Left ventricle myocardium inferior (tissue), 1 donor: ENCODE measurements around the gene METTL23. TPM values are rescaled to one million over a fixed set of nuclear protein-coding genes. Genes with fewer than 3 reads are reported as not detected.

Source experiments
- DNase-seq: peaks from one replicate; pipeline ENCODE4 v3.0.0-alpha.2; 2020
- H3K27ac ChIP-seq: fragments of 200-600 bp; replicated peaks from 2 replicates; pipeline ENCODE4 v1.8.0; 2021
- H3K27me3 ChIP-seq: fragments of 200-600 bp; 2 replicates; pipeline ENCODE4 v1.8.0; 2021; ENCODE audit warnings: low read depth
- H3K36me3 ChIP-seq: fragments of 200-600 bp; 2 replicates; pipeline ENCODE4 v1.8.0; 2021
- H3K4me1 ChIP-seq: fragments of 200-600 bp; 2 replicates; pipeline ENCODE4 v1.8.0; 2021
- H3K4me3 ChIP-seq: fragments of 200-600 bp; 2 replicates; pipeline ENCODE4 v1.8.0; 2021; ENCODE audit warnings: mild to moderate bottlenecking, moderate library complexity
- H3K9me3 ChIP-seq: fragments of 200-600 bp; replicated peaks from 2 replicates; pipeline ENCODE4 v1.8.0; 2021
- intact Hi-C: fragments of 100-400 bp; cut with micrococcal nuclease; formaldehyde crosslinking; loops from one replicate; pipeline ENCODE4 v1.11.0; 2022
- total RNA-seq: library from RNA; stranded (reverse); fragmentation: NEBNext Ultra II Directional; extraction: Animal tissue kit (Norgen Biotek cat#: 25700); gene quantifications from one replicate; pipeline ENCODE4 v1.2.1, GENCODE V29; 2021
- TF ChIP-seq, protein P1 (sequence below): fragments of 200-600 bp; IDR thresholded peaks from 2 replicates; pipeline ENCODE4 v1.8.0; 2021; ENCODE audit warnings: antibody characterized with exemption, mild to moderate bottlenecking, borderline replicate concordance
- donor health status: DM: no; HTN: yes; CAD: no; lungs with severe emphysema.

METTL23 gene
- total RNA-seq, 1 donor from 2014 or later: 21.0 TPM

- Histone ChIP-seq H3K36me3 (no peaks in the 10 kb centered on the region), H3K27ac (peak overlapping the region; percentile 98), H3K4me1 (peaks cover 93% of the 10 kb centered on the region), H3K27me3 (no peaks in the 10 kb centered on the region), H3K4me3 (peak overlapping the region; percentile 57), H3K9me3 (no peaks in the 10 kb centered on the region)
- intact Hi-C loops: no loop called here
- TF ChIP-seq, protein P1, sequence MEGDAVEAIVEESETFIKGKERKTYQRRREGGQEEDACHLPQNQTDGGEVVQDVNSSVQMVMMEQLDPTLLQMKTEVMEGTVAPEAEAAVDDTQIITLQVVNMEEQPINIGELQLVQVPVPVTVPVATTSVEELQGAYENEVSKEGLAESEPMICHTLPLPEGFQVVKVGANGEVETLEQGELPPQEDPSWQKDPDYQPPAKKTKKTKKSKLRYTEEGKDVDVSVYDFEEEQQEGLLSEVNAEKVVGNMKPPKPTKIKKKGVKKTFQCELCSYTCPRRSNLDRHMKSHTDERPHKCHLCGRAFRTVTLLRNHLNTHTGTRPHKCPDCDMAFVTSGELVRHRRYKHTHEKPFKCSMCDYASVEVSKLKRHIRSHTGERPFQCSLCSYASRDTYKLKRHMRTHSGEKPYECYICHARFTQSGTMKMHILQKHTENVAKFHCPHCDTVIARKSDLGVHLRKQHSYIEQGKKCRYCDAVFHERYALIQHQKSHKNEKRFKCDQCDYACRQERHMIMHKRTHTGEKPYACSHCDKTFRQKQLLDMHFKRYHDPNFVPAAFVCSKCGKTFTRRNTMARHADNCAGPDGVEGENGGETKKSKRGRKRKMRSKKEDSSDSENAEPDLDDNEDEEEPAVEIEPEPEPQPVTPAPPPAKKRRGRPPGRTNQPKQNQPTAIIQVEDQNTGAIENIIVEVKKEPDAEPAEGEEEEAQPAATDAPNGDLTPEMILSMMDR: no peak
- no peak for DNase-seq
These were observed 24.6 kb upstream of the METTL23 start for GRCh38 chr17:76702076-76702475.

DNA sequence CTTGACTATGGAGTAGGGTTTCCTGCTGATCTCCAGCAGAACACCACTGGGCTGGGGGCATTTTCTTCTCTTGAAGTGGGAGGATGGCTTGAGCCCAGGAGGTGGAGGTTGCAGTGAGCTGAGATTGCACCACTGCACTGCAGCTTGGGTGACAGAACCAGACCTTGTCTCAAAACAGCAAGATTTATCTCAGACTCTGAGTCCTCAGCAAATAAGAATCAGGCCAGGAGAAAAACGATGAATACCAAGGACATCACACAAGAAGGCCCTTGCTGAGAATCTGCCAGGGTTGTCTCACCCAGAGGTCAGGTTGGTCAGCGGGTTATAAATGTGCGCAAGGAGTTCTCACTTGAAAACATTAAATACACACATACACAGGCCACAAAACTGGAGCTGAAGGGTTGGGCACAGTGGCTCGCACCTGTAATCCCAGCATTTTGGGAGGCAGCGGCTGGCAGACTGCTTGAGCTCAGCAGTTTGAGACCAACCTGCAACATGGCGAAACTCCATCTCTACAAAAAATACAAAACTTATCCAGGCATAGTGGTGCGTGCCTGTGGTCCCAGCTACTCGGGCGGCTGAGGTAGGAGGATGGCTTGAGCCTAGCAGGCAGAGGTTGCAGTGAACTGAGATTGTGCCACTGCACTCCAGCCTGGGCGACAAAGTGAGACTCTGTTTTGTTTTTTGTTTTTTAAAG, 23.6 kb upstream of the METTL23 start:
- Histone ChIP-seq H3K27ac (peak overlapping the region; percentile 98), H3K4me1 (peaks cover 93% of the 10 kb centered on the region), H3K27me3 (no peaks in the 10 kb centered on the region), H3K36me3 (no peaks in the 10 kb centered on the region), H3K9me3 (no peaks in the 10 kb centered on the region), H3K4me3 (no peak overlapping the region)
- no peak for DNase-seq
- intact Hi-C loops: no loop called here
- TF ChIP-seq, protein P1: no peak

GRCh38 chr17:76704805-76705204, 21.8 kb upstream of the METTL23 start:
- no peak for DNase-seq
- H3K27ac ChIP-seq: peak overlapping the region; percentile 61
- H3K4me3 ChIP-seq: no peak overlapping the region
- no peaks in the 10 kb centered on the region for H3K36me3 ChIP-seq
- no peaks in the 10 kb centered on the region for H3K27me3 ChIP-seq
- intact Hi-C loops: no loop called here
- peaks cover 93% of the 10 kb centered on the region for H3K4me1 ChIP-seq
- TF ChIP-seq, protein P1: no peak
- no peaks in the 10 kb centered on the region for H3K9me3 ChIP-seq

DNA sequence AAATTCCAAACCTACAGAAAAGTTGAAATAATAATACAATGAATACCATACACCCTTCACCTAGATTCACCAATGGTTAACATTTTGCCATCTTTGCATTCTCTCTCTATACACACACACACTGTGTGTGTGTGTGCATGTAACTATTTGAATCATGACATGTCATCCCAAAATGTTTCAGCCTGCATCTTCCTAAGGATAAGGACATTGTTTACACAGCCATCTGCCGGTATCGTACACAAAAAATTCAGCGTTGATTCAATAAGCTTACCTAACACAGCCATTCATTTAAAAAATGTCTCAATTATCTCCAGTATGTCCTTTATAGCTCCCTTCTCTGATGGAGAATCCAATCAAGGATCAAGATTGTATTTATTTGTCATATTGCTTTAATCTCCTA, 19.8 kb upstream of the METTL23 start:
- Histone ChIP-seq H3K4me3 (peak overlapping the region; percentile 83), H3K27me3 (no peaks in the 10 kb centered on the region), H3K27ac (peak overlapping the region; percentile 97), H3K4me1 (peaks cover 88% of the 10 kb centered on the region), H3K9me3 (no peaks in the 10 kb centered on the region), H3K36me3 (no peaks in the 10 kb centered on the region)
- TF ChIP-seq, protein P1: no peak
- no peak for DNase-seq
- intact Hi-C loops: no loop called here

DNA sequence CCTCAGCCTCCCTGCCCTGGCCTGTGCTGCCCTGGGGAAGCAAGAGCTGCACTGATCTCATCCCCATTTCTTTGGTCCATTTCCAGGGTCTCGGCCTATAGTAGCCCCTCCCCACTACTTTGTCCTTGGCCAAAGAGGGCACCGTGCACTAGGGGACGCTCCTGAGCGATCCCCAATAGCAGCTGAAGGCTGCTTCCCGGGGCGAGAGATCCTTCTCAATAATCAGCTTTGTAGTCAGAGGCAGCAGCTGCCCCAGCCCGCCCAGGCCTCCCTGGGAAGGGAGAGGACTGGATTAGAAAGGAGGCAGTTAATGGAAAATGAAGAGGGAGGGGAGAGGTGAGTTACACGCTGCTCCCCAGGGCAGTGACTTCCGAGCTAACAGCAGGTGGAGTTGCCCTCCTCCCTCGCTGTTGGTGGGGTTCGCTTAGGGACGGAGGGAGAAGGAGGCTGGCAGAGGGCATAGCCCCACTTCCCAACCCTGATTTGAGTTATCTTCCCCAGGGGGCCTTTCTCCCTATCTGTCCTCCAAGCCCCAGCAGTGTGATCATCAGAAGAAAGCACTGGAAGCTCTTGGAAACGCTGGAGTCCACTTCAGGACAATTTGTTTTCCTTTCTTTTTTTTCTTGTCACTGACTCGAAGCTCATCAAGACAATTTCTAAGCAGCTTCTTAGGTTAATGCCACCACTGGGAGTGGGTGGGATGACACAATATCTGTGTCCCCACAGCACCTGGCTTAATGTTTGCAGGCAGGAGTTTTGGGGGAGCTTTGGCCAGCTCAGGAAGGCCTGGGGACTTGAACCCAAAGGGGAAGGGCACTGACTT, 18.4 kb upstream of the METTL23 start:
- no peaks in the 10 kb centered on the region for H3K27me3 ChIP-seq
- H3K27ac ChIP-seq: peak overlapping the region; percentile 97
- peaks cover 7% of the 10 kb centered on the region for H3K36me3 ChIP-seq
- peak overlapping the region; percentile 83 for H3K4me3 ChIP-seq
- TF ChIP-seq, protein P1: peak; percentile 51
- peaks cover 87% of the 10 kb centered on the region for H3K4me1 ChIP-seq
- peak; percentile 53 for DNase-seq
- H3K9me3 ChIP-seq: no peaks in the 10 kb centered on the region
- intact Hi-C loops: no loop called here
